ENCODE data around the gene MYO5B. TPM values are rescaled to one million over a fixed set of nuclear protein-coding genes. Genes with fewer than 3 reads are reported as not detected.

The MYO5B gene
- total and polyA plus RNA-seq, 9 of the 15 experiments (the other 6 are each of a cell fraction or from before 2014, with no cell fraction given), result 0.07 to 0.42 (median 0.28) TPM

DNA sequence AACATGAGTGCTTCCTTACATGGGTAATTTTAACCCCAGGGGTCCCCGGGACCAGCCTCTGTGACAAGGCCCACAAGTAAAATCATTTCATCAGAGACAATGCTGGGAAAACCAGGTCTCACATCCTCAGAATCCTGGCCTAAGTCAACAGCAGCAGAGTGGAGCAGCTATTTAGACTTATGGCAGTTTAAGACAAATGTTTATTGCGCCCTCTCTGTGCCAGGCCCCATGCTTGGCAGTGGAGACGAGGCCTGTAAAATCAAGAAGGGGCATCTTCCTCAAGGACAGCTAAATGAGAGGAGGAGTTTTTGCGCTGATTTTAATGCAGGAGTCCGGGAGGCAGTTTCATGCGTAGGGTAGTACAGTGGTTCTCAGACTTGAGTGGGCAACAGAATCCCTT lies 325.6 kb downstream of the MYO5B start:
- BruUV-seq (replicated peaks), result no TSS peak
- peaks cover 0 to 34% of the 10 kb centered on the region in 2 experiments; a peak in 4 of 5 replicates for H3K27me3 ChIP-seq (ENCODE audit: control insufficient read depth in 2 of 2, insufficient read depth in 2 of 2, low read length in 2 of 2)
- H3K9me3 ChIP-seq (replicated peaks; ENCODE audit: control insufficient read depth, insufficient read depth, low read depth, low read length), result no peaks in the 10 kb centered on the region
- in situ Hi-C loops (cut with MboI), result loop anchor here (25.0 kb wide), 1 partner anchor 1182 kb away; no protein-coding TSS in a partner anchor
- no peak for DNase-seq (ENCODE audit: extremely low read depth in 1 of 4, low spot score in 3 of 4)
- no peak overlapping the region for H3K27ac ChIP-seq (ENCODE audit: extremely low read depth, low read depth, low read length)
- H3K9me1 ChIP-seq (ENCODE audit: control insufficient read depth, insufficient read depth, low read length), result no peaks in the 10 kb centered on the region
- intact Hi-C loops (cut with micrococcal nuclease), result loop anchor here (10.0 kb wide), 1 partner anchor 335 kb away; no protein-coding TSS in a partner anchor
- no peak overlapping the region for H3K9ac ChIP-seq (ENCODE audit: insufficient read depth in 1 of 2, low read depth in 2 of 2, low read length in 2 of 2)
- ChIA-PET POLR2A (no interaction called here), CTCF (ENCODE audit: low intra/inter-chr PET ratio) (no interaction called here)
- WGBS (ENCODE audit: insufficient coverage, low coverage, missing lambda C conversion rate), result 1% methylated on average over 6 of the region's 6 CpGs
- H2AFZ ChIP-seq (ENCODE audit: low read depth, low read length), result no peak overlapping the region
- no peaks in the 10 kb centered on the region for H3K4me1 ChIP-seq (replicated peaks in 1 of 2; ENCODE audit: control insufficient read depth in 2 of 2, insufficient read depth in 2 of 2, low read length in 2 of 2)
- no peaks in the 10 kb centered on the region for H3K79me2 ChIP-seq (ENCODE audit: control insufficient read depth, insufficient read depth, low read length)
- H3K4me2 ChIP-seq (ENCODE audit: insufficient read depth, low read length), result no peak overlapping the region
- FAIRE-seq, result no peak
- no peak for ATAC-seq
- H3K36me3 ChIP-seq (ENCODE audit: control insufficient read depth, insufficient read depth, low read length), result no peaks in the 10 kb centered on the region
- H4K20me1 ChIP-seq (replicated peaks; ENCODE audit: control insufficient read depth, insufficient read depth, low read length), result no peaks in the 10 kb centered on the region
- no peak overlapping the region for H3K4me3 ChIP-seq
- TF ChIP-seq ZNF77 (CRISPR knock-in tag; IDR thresholded peaks at IDR 0.05) (no peak), TAL1 (IDR thresholded peaks at IDR 0.05) (no peak), EHMT2 (IDR thresholded peaks at IDR 0.05) (no peak), BCL6 (CRISPR knock-in tag; IDR thresholded peaks at IDR 0.05) (no peak), CHD4 (IDR thresholded peaks at IDR 0.05; ENCODE audit: insufficient read depth, insufficient replicate concordance, low read depth, low read length, poor library complexity, severe bottlenecking) (no peak), PTBP1 (IDR thresholded peaks at IDR 0.05; ENCODE audit: low read depth, low read length) (no peak), NFRKB (IDR thresholded peaks at IDR 0.05; ENCODE audit: low read depth) (no peak)
- TF ChIP-seq, protein P1, sequence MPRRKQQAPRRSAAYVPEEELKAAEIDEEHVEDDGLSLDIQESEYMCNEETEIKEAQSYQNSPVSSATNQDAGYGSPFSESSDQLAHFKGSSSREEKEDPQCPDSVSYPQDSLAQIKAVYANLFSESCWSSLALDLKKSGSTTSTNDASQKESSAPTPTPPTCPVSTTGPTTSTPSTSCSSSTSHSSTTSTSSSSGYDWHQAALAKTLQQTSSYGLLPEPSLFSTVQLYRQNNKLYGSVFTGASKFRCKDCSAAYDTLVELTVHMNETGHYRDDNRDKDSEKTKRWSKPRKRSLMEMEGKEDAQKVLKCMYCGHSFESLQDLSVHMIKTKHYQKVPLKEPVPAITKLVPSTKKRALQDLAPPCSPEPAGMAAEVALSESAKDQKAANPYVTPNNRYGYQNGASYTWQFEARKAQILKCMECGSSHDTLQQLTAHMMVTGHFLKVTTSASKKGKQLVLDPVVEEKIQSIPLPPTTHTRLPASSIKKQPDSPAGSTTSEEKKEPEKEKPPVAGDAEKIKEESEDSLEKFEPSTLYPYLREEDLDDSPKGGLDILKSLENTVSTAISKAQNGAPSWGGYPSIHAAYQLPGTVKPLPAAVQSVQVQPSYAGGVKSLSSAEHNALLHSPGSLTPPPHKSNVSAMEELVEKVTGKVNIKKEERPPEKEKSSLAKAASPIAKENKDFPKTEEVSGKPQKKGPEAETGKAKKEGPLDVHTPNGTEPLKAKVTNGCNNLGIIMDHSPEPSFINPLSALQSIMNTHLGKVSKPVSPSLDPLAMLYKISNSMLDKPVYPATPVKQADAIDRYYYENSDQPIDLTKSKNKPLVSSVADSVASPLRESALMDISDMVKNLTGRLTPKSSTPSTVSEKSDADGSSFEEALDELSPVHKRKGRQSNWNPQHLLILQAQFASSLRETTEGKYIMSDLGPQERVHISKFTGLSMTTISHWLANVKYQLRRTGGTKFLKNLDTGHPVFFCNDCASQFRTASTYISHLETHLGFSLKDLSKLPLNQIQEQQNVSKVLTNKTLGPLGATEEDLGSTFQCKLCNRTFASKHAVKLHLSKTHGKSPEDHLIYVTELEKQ (CRISPR knock-in tag; IDR thresholded peaks at IDR 0.05), result no peak
- TF ChIP-seq, protein P2, sequence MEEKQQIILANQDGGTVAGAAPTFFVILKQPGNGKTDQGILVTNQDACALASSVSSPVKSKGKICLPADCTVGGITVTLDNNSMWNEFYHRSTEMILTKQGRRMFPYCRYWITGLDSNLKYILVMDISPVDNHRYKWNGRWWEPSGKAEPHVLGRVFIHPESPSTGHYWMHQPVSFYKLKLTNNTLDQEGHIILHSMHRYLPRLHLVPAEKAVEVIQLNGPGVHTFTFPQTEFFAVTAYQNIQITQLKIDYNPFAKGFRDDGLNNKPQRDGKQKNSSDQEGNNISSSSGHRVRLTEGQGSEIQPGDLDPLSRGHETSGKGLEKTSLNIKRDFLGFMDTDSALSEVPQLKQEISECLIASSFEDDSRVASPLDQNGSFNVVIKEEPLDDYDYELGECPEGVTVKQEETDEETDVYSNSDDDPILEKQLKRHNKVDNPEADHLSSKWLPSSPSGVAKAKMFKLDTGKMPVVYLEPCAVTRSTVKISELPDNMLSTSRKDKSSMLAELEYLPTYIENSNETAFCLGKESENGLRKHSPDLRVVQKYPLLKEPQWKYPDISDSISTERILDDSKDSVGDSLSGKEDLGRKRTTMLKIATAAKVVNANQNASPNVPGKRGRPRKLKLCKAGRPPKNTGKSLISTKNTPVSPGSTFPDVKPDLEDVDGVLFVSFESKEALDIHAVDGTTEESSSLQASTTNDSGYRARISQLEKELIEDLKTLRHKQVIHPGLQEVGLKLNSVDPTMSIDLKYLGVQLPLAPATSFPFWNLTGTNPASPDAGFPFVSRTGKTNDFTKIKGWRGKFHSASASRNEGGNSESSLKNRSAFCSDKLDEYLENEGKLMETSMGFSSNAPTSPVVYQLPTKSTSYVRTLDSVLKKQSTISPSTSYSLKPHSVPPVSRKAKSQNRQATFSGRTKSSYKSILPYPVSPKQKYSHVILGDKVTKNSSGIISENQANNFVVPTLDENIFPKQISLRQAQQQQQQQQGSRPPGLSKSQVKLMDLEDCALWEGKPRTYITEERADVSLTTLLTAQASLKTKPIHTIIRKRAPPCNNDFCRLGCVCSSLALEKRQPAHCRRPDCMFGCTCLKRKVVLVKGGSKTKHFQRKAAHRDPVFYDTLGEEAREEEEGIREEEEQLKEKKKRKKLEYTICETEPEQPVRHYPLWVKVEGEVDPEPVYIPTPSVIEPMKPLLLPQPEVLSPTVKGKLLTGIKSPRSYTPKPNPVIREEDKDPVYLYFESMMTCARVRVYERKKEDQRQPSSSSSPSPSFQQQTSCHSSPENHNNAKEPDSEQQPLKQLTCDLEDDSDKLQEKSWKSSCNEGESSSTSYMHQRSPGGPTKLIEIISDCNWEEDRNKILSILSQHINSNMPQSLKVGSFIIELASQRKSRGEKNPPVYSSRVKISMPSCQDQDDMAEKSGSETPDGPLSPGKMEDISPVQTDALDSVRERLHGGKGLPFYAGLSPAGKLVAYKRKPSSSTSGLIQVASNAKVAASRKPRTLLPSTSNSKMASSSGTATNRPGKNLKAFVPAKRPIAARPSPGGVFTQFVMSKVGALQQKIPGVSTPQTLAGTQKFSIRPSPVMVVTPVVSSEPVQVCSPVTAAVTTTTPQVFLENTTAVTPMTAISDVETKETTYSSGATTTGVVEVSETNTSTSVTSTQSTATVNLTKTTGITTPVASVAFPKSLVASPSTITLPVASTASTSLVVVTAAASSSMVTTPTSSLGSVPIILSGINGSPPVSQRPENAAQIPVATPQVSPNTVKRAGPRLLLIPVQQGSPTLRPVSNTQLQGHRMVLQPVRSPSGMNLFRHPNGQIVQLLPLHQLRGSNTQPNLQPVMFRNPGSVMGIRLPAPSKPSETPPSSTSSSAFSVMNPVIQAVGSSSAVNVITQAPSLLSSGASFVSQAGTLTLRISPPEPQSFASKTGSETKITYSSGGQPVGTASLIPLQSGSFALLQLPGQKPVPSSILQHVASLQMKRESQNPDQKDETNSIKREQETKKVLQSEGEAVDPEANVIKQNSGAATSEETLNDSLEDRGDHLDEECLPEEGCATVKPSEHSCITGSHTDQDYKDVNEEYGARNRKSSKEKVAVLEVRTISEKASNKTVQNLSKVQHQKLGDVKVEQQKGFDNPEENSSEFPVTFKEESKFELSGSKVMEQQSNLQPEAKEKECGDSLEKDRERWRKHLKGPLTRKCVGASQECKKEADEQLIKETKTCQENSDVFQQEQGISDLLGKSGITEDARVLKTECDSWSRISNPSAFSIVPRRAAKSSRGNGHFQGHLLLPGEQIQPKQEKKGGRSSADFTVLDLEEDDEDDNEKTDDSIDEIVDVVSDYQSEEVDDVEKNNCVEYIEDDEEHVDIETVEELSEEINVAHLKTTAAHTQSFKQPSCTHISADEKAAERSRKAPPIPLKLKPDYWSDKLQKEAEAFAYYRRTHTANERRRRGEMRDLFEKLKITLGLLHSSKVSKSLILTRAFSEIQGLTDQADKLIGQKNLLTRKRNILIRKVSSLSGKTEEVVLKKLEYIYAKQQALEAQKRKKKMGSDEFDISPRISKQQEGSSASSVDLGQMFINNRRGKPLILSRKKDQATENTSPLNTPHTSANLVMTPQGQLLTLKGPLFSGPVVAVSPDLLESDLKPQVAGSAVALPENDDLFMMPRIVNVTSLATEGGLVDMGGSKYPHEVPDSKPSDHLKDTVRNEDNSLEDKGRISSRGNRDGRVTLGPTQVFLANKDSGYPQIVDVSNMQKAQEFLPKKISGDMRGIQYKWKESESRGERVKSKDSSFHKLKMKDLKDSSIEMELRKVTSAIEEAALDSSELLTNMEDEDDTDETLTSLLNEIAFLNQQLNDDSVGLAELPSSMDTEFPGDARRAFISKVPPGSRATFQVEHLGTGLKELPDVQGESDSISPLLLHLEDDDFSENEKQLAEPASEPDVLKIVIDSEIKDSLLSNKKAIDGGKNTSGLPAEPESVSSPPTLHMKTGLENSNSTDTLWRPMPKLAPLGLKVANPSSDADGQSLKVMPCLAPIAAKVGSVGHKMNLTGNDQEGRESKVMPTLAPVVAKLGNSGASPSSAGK (IDR thresholded peaks at IDR 0.05), result no peak
